ENCODE measurements around the gene AGTPBP1. TPM values are rescaled to one million over a fixed set of nuclear protein-coding genes. Genes with fewer than 3 reads are reported as not detected.

The AGTPBP1 gene
- total RNA-seq, 1 experiment from 2014 or later, result 34.4 TPM

- H3K4me1 ChIP-seq, result no peaks in the 10 kb centered on the region
- no peak for DNase-seq
- no peaks in the 10 kb centered on the region for H3K9me3 ChIP-seq (replicated peaks)
- H3K4me3 ChIP-seq, result no peak overlapping the region
- no peaks in the 10 kb centered on the region for H3K27me3 ChIP-seq
- H3K27ac ChIP-seq, result no peak overlapping the region
- no peaks in the 10 kb centered on the region for H3K36me3 ChIP-seq
Observed at GRCh38 chr9:85524531-85524930, 217.2 kb downstream of the AGTPBP1 start.

GRCh38 chr9:85523202-85523601 lies 218.6 kb downstream of the AGTPBP1 start:
- no peaks in the 10 kb centered on the region for H3K36me3 ChIP-seq
- H3K27ac ChIP-seq, result no peak overlapping the region
- no peak for DNase-seq
- no peak overlapping the region for H3K4me3 ChIP-seq
- H3K9me3 ChIP-seq (replicated peaks), result no peaks in the 10 kb centered on the region
- no peaks in the 10 kb centered on the region for H3K4me1 ChIP-seq
- no peaks in the 10 kb centered on the region for H3K27me3 ChIP-seq

DNA sequence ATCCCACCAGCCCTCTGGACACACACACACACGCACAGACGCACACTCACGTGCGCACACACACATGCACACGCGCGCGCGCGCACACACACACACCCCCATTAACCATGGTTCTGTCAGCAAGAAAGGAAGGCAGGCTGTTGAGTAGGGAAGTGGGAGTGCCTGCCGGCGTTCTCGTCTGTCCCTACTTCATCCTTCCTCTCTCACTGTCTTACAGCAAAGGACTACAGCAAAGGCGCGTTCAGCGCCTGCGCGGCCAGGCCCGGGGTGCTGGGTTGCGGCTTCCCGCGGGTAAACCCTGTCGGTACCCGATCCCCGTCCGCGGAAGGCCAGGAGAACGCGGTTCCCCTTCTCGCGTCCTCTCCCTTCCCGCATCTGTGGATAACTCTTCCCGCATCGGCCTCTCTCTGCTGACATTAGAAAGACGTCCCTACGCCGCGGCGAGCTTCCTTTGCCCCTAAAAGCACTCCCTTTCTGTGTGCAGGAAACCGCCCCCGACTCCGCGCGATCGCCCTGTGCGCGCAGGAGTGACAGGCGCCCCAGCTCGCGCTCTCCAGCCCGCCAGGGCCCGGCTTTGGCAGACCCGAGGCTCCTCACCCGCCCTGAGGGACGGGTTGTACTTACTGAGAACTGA lies 219.2 kb downstream of the AGTPBP1 start:
- Histone ChIP-seq H3K4me1 (no peaks in the 10 kb centered on the region), H3K9me3 (replicated peaks) (no peaks in the 10 kb centered on the region), H3K36me3 (no peaks in the 10 kb centered on the region), H3K4me3 (no peak overlapping the region), H3K27ac (no peak overlapping the region), H3K27me3 (no peaks in the 10 kb centered on the region)
- DNase-seq, result no peak

DNA sequence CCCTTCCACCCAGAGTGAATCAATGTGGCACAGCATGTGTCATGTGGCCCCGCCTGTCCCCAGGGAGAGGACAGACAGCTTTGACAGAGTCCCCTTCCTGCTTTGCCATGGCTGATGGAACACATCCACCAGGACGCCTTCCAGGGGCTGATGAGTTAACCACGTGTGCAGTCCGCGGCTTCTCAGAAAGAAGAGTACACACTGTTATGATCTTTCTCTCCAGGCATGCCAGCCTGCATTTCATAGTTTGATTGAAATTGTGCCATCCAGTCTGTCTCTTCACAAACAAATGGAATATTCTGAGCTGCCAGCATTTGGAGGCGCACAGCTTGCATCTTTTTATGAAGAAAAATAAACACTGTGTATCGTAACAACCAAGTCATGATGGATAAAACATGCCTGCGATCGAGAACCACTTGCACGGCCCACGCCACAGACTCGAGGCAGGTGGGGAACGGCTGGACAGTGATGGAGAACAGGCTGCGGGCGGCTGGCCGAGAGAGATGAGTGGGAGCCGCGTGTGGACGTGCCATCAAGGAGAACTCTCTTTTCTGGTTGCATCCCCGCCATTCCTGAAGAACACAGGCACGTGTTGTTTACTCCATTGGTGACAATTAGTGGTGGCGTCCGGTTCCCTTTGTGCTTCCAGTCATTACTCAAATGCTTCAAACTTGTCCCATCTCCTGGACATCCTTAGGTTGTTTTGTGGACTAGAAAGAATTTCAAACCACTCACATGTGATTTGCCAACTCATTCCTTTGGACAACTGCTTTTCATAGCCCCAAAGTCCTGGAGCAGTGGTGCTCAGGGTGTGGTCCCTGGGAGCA lies 220.2 kb downstream of the AGTPBP1 start:
- Histone ChIP-seq H3K4me3 (no peak overlapping the region), H3K27me3 (no peaks in the 10 kb centered on the region), H3K4me1 (no peaks in the 10 kb centered on the region), H3K9me3 (replicated peaks) (no peaks in the 10 kb centered on the region), H3K36me3 (no peaks in the 10 kb centered on the region), H3K27ac (no peak overlapping the region)
- DNase-seq, result no peak

GRCh38 chr9:85516976-85517637 lies 224.6 kb downstream of the AGTPBP1 start:
- H3K4me3 ChIP-seq, result no peak overlapping the region
- no peaks in the 10 kb centered on the region for H3K36me3 ChIP-seq
- no peaks in the 10 kb centered on the region for H3K27me3 ChIP-seq
- no peaks in the 10 kb centered on the region for H3K4me1 ChIP-seq
- no peaks in the 10 kb centered on the region for H3K9me3 ChIP-seq (replicated peaks)
- no peak for DNase-seq
- no peak overlapping the region for H3K27ac ChIP-seq

- Histone ChIP-seq H3K27me3 (no peaks in the 10 kb centered on the region), H3K4me3 (no peak overlapping the region), H3K4me1 (no peaks in the 10 kb centered on the region), H3K36me3 (no peaks in the 10 kb centered on the region), H3K27ac (no peak overlapping the region), H3K9me3 (replicated peaks) (no peaks in the 10 kb centered on the region)
- DNase-seq, result no peak
Observed at GRCh38 chr9:85516455-85516854, 225.3 kb downstream of the AGTPBP1 start.

- H3K27ac ChIP-seq, result no peak overlapping the region
- no peaks in the 10 kb centered on the region for H3K36me3 ChIP-seq
Observed at GRCh38 chr9:85515021-85515420, 226.7 kb downstream of the AGTPBP1 start.

GRCh38 chr9:85514256-85514655 lies 227.5 kb downstream of the AGTPBP1 start:
- Histone ChIP-seq H3K9me3 (replicated peaks) (no peaks in the 10 kb centered on the region), H3K27me3 (peaks cover 10% of the 10 kb centered on the region; the same call in 1 of the 2 replicates), H3K27ac (no peak overlapping the region), H3K36me3 (no peaks in the 10 kb centered on the region), H3K4me3 (no peak overlapping the region), H3K4me1 (no peaks in the 10 kb centered on the region)
- DNase-seq, result peak in 1 of 2 experiments; percentile 16

More at GRCh38 chr9:85515021-85515420, 226.7 kb downstream of the AGTPBP1 start:
- Histone ChIP-seq H3K27me3 (0 out of 2 replicates have a peak, but pooled peaks cover 7% of the 10 kb centered on the region), H3K9me3 (replicated peaks) (no peaks in the 10 kb centered on the region), H3K4me1 (no peaks in the 10 kb centered on the region), H3K4me3 (no peak overlapping the region)
- peak in 1 of 2 experiments; percentile 10 for DNase-seq

DNA sequence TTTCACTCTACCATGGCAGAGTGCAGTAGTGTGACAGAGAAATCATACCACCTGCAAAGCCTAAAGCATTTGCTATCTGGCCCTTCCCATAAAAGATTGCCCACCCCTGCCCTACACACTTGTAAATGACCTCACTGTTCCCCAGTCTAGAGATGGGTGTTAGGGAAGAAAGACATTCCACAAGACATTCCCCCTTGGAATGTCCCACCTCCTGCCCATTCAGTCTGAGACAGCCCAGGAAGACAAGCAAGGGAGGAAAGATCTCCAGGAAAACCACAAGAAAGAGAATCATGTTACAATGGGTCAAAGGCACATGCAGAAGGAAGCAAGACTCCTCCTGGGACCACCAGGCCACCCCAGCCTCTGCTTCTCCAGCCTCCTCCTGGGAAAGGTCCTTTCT lies 230.0 kb downstream of the AGTPBP1 start:
- Histone ChIP-seq H3K36me3 (no peaks in the 10 kb centered on the region), H3K4me1 (no peaks in the 10 kb centered on the region), H3K27ac (no peak overlapping the region), H3K4me3 (no peak overlapping the region), H3K27me3 (peaks cover 10% of the 10 kb centered on the region; the same call in 1 of the 2 replicates), H3K9me3 (replicated peaks) (no peaks in the 10 kb centered on the region)
- DNase-seq, result no peak

DNA sequence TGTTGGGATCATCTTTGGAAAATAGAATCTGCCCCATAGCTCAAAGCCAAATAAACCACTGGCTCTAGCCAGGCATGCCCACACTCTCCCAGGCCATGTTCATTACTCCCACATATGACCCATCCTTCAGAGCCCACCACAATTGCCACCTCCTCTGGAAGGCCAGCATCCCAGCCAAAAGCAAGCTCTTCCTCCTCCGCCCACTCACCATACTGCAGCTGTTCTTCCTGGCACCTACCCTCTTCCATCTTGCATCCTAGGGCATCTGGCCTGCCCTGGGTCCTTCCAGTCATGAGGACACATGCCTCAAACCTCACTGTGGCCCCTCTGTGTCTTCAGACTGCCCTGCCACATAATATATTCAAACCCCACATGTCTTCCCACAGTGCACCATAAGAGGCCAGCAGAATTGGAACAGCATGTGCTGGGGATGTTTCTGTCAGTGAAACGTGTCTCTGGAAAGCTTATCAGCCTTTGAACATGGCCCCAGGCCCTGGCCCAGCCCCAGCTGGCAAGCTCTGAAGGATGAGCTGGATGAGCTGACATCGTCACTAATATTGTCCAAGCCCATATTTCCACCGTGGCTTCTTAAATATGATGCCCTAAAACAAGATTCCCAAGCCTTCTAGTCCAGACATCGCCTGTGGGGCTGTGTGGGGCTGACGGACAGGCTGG lies 230.8 kb downstream of the AGTPBP1 start:
- no peak for DNase-seq
- H3K27ac ChIP-seq, result no peak overlapping the region
- no peaks in the 10 kb centered on the region for H3K36me3 ChIP-seq
- H3K4me3 ChIP-seq, result no peak overlapping the region
- H3K9me3 ChIP-seq (replicated peaks), result no peaks in the 10 kb centered on the region
- H3K4me1 ChIP-seq, result no peaks in the 10 kb centered on the region
- peaks cover 10% of the 10 kb centered on the region; the same call in 1 of the 2 replicates for H3K27me3 ChIP-seq

GRCh38 chr9:85508616-85509015 lies 233.1 kb downstream of the AGTPBP1 start:
- H3K27me3 ChIP-seq, result peaks cover 10% of the 10 kb centered on the region; the same call in 1 of the 2 replicates
- no peak overlapping the region for H3K27ac ChIP-seq
- DNase-seq, result peak in 1 of 2 experiments; percentile 45

GRCh38 chr9:85505612-85506011 lies 236.1 kb downstream of the AGTPBP1 start:
- no peak for DNase-seq

More at GRCh38 chr9:85508616-85509015, 233.1 kb downstream of the AGTPBP1 start:
- Histone ChIP-seq H3K4me1 (no peaks in the 10 kb centered on the region), H3K36me3 (no peaks in the 10 kb centered on the region), H3K9me3 (replicated peaks) (no peaks in the 10 kb centered on the region), H3K4me3 (no peak overlapping the region)

GRCh38 chr9:85502815-85503655 lies 238.7 kb downstream of the AGTPBP1 start:
- no peaks in the 10 kb centered on the region for H3K27me3 ChIP-seq
- no peaks in the 10 kb centered on the region for H3K9me3 ChIP-seq (replicated peaks)
- H3K27ac ChIP-seq, result no peak overlapping the region
- peak in 1 of 2 experiments; percentile 24 for DNase-seq
- H3K36me3 ChIP-seq, result no peaks in the 10 kb centered on the region
- no peaks in the 10 kb centered on the region for H3K4me1 ChIP-seq
- H3K4me3 ChIP-seq, result no peak overlapping the region

More at GRCh38 chr9:85505612-85506011, 236.1 kb downstream of the AGTPBP1 start:
- H3K4me3 ChIP-seq, result no peak overlapping the region
- peaks cover 6% of the 10 kb centered on the region; the same call in 1 of the 2 replicates for H3K27me3 ChIP-seq
- no peak overlapping the region for H3K27ac ChIP-seq
- H3K36me3 ChIP-seq, result no peaks in the 10 kb centered on the region
- H3K9me3 ChIP-seq (replicated peaks), result no peaks in the 10 kb centered on the region
- H3K4me1 ChIP-seq, result no peaks in the 10 kb centered on the region

DNA sequence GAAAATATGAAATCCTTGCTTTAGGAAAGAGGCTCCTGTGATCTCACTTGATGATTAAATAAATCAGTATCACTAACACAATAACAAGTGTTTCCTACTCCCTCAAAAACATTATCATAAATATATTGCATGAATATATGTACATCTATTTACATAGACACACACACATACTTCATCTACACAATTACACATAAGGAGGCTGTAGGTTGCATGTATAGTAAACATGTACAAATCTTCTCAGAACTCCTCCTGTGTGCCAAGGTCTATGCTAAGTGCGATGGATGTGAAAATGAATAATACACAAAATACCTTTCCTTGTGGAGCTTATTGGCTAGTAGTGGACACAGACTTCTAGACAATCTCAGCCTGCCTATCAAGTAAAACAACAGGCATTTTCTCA lies 239.9 kb downstream of the AGTPBP1 start:
- H3K27me3 ChIP-seq, result no peaks in the 10 kb centered on the region
- no peaks in the 10 kb centered on the region for H3K9me3 ChIP-seq (replicated peaks)
- no peak overlapping the region for H3K4me3 ChIP-seq
- DNase-seq, result no peak
- no peaks in the 10 kb centered on the region for H3K36me3 ChIP-seq
- H3K27ac ChIP-seq, result no peak overlapping the region
- no peaks in the 10 kb centered on the region for H3K4me1 ChIP-seq

Data from SJCRH30 (cell line).